HG02763 (cell line): ENCODE results near the gene PRLH.
A peak's percentile ranks its signal among the peaks of the same experiment; 100 is the strongest.

Experiments
- ATAC-seq: cut with Tn5 transposase; IDR thresholded peaks from one replicate; pipeline ENCODE4 v1.9.1; 2021; ENCODE audit warnings: mild to moderate bottlenecking, moderate library complexity; ENCODE audit not compliant: unreplicated experiment

The PRLH gene

GRCh38 chr2:237538901-237539300 is 27.5 kb upstream of the PRLH start:
- no peak for ATAC-seq

DNA sequence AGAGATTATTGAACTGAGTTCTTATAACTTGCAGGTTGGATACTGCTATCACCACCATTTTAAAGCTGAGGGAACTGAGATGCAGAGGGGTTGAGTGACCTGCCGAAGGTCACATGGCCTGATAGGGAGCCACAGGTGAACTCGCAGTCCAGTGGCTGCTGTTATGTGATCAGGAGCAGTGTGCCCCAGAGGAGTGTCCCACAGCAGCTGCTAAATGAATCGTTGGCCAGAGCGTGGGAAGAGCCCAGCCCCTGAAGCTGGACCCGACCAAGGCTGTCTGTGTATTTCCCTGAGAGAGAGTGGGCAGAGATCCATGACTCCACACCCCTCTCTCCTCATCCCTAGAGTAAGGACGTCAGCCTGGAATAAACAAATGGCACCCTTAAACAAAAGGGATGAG is 26.7 kb upstream of the PRLH start:
- ATAC-seq, result no peak

- no peak for ATAC-seq
Observed at GRCh38 chr2:237540223-237540775, 26.1 kb upstream of the PRLH start.

DNA sequence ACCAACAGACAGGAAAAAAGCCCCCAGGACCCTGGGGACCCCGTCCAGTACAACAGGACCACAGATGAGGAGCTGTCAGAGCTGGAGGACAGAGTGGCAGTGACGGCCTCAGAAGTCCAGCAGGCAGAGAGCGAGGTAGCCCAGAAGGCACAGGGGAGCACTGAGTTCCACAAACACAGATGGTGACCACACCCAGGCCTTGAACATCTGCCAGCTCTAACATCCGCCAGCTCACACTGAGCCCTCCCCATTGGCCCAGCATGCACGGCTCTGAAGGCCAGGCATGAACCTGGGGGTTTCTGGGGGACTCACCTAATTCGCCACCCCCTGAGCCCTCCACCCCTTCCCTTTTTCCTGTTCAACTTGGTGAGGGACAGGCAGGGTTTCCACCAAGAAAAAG is 25.6 kb upstream of the PRLH start:
- ATAC-seq, result no peak

- no peak for ATAC-seq
Observed at GRCh38 chr2:237541243-237541642, 25.1 kb upstream of the PRLH start.

- no peak for ATAC-seq
Observed at GRCh38 chr2:237542001-237542704, 24.2 kb upstream of the PRLH start.

- ATAC-seq, result no peak
Observed at GRCh38 chr2:237546040-237546875, 20.1 kb upstream of the PRLH start.

- no peak for ATAC-seq
Observed at GRCh38 chr2:237546876-237547395, 19.4 kb upstream of the PRLH start.

- ATAC-seq, result no peak
Observed at GRCh38 chr2:237547841-237548416, 18.4 kb upstream of the PRLH start.

- no peak for ATAC-seq
Observed at GRCh38 chr2:237549216-237549615, 17.2 kb upstream of the PRLH start.

- no peak for ATAC-seq
Observed at GRCh38 chr2:237549643-237550415, 16.5 kb upstream of the PRLH start.

GRCh38 chr2:237551071-237551574 is 15.3 kb upstream of the PRLH start:
- no peak for ATAC-seq

GRCh38 chr2:237552908-237553307 is 13.5 kb upstream of the PRLH start:
- no peak for ATAC-seq

DNA sequence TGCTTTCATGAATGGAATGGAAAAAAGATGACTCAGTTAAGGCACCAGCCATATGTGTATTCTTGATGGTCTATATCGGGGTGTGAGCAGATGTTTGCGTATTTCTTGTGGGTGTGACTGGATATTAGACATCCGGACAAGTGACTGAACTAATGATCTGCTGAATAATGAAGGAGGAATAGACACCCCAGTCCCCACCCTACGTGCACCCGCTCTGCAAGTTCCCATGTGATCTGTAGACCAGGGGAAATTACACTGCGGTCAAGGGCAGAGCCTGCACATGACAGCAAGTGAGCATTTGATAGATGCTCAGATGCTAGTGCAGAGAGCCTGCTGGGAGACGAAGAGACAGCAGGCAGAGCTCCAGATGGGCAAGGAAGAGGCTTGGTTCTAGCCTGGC is 12.4 kb upstream of the PRLH start:
- no peak for ATAC-seq

GRCh38 chr2:237555560-237555959 is 10.8 kb upstream of the PRLH start:
- no peak for ATAC-seq

GRCh38 chr2:237556773-237557632 is 9.4 kb upstream of the PRLH start:
- ATAC-seq, result peak; percentile 95

DNA sequence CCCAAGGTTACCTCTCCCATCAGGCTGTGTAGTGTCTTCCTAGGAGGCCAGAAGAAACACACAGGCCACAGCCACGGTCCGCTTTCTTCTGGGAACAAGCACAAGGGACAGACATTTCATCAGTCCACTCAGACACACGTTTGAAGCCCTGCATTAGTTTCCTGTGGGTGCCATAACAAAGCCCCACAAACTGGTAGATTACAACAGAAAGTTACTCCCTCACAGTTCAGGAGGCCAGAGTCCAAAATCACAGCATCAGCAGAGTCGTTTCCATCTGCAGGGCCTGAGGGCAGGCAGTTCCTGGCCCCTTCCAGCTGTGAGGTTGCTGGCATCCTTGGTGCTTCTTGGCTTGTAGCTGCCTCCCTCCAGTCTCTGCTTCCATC is 8.8 kb upstream of the PRLH start:
- ATAC-seq, result no peak

DNA sequence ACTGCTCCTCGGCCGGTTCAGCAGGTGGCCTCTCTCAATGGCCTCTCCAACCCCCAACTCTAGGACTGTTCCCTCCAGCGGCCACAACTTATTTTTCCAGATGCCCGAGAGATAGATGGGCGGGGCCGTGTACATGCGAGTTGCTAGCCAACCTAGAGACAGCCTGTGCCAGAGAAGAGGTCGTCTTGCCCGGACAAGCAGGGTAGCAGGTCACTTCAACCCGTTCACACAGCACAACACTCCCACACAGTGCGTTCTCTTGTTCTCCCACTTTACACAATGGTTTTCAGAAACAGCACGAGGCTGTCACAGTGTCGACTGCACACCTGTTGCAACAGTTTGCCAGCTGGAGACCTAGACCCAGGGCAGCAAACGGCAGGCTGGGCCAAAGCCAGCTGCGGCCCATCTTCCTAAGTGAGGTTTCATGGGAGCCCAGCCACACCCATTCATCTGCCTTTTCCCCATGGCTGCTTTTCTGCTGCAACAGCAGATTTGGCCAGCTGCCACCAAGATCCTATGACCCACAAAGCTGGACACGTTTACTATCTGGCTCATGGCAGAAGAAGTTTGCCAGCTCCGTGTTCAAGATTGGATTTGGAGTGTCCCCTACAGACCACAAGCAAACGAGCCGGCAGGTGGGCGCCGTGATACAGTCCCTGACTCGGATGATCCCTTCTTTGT is 7.3 kb upstream of the PRLH start:
- ATAC-seq, result no peak

DNA sequence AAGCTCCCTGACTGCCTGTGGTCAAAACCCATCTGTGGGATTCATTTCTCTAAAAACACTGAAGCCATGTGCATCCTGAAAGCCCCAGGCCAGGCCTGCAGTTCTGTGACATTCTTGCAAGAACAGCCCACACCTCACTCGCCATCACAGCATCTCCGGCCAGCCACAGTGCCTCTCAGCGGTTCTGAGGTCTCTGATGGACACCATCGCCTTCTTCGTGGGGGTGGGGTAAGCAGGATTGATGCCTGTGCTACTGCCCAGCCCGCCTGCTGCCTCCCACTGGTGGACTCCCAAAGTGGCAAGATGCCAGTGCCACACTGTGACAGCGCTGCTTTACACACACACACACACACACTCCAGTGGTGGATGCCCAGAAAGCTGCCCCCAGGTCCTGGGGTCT is 5.2 kb upstream of the PRLH start:
- no peak for ATAC-seq
